DOHH2 (cell line): ENCODE results near the gene SPAG16.

Source experiments
- H3F3A ChIP-seq: fragments of 200-600 bp; sonication (generic), shearing (Covaris generic); 2 replicates; pipeline ENCODE4 v1.6.0; 2016; ENCODE audit warnings: antibody characterized with exemption, mild to moderate bottlenecking; ENCODE audit not compliant: control insufficient read depth, insufficient read depth
- H3K27ac ChIP-seq: fragments of 200-600 bp; sonication (generic); 2 replicates; pipeline ENCODE4 v1.5.1; 2014; ENCODE audit warnings: low read depth, mild to moderate bottlenecking, low read length, moderate library complexity
- H3K27me3 ChIP-seq: fragments of 200-600 bp; sonication (generic); 2 replicates; pipeline ENCODE4 v1.6.1; 2014; ENCODE audit warnings: mild to moderate bottlenecking, low read length, mixed read lengths; ENCODE audit not compliant: control insufficient read depth
- H3K36me3 ChIP-seq: fragments of 200-600 bp; sonication (generic); 2 replicates; pipeline ENCODE4 v1.6.1; 2014; ENCODE audit warnings: mild to moderate bottlenecking, low read length, moderate library complexity, mixed read lengths; ENCODE audit not compliant: control insufficient read depth
- H3K4me1 ChIP-seq: fragments of 200-600 bp; sonication (generic); 2 replicates; pipeline ENCODE4 v1.6.1; 2014; ENCODE audit warnings: mild to moderate bottlenecking, low read length, mixed read lengths; ENCODE audit not compliant: control insufficient read depth
- H3K4me2 ChIP-seq: fragments of 200-600 bp; sonication (generic); 2 replicates; pipeline ENCODE4 v1.6.0; 2014; ENCODE audit warnings: mild to moderate bottlenecking, low read length, moderate library complexity
- H3K4me3 ChIP-seq: fragments of 200-600 bp; sonication (generic); 2 replicates; pipeline ENCODE4 v1.5.1; 2014; ENCODE audit warnings: mild to moderate bottlenecking, low read length, mixed read lengths
- H3K79me2 ChIP-seq: fragments of 200-600 bp; sonication (generic); 2 replicates; pipeline ENCODE4 v1.6.1; 2014; ENCODE audit warnings: mild to moderate bottlenecking, low read length, mixed read lengths; ENCODE audit not compliant: control insufficient read depth
- H3K9me2 ChIP-seq: fragments of 200-600 bp; sonication (generic); replicated peaks from 2 replicates; pipeline ENCODE4 v1.6.1; 2014; ENCODE audit warnings: mild to moderate bottlenecking, low read length, mixed read lengths; ENCODE audit not compliant: control insufficient read depth
- H3K9me3 ChIP-seq: fragments of 200-600 bp; sonication (generic); 2 replicates; pipeline ENCODE4 v1.6.1; 2014; ENCODE audit warnings: antibody characterized with exemption, low read length, mixed read lengths; ENCODE audit not compliant: control insufficient read depth, insufficient read depth
- H4K20me1 ChIP-seq: fragments of 200-600 bp; sonication (generic); 2 replicates; pipeline ENCODE4 v1.6.0; 2014; ENCODE audit warnings: low read depth, mild to moderate bottlenecking, antibody characterized with exemption, low read length, moderate library complexity; ENCODE audit not compliant: control insufficient read depth, insufficient read depth
- CTCF ChIP-seq: fragments of 200-600 bp; sonication (generic); IDR thresholded peaks from one replicate; pipeline ENCODE4 v1.5.1; 2014; ENCODE audit warnings: antibody characterized with exemption, mild to moderate bottlenecking, low read depth, low read length; ENCODE audit not compliant: poor library complexity, severe bottlenecking
- EZH2phosphoT487 ChIP-seq: fragments of 200-600 bp; sonication (generic); IDR thresholded peaks from 2 replicates; pipeline ENCODE4 v1.6.1; 2017; ENCODE audit warnings: borderline replicate concordance, mild to moderate bottlenecking, antibody characterized with exemption, low read length, moderate library complexity, mixed read lengths

The SPAG16 gene

GRCh38 chr2:214180686-214181085, 896.4 kb downstream of the SPAG16 start:
- TF ChIP-seq CTCF (no peak), EZH2phosphoT487 (no peak)
- Histone ChIP-seq H3K27ac (no peak overlapping the region), H3K4me1 (no peaks in the 10 kb centered on the region)

GRCh38 chr2:214184461-214184860, 900.2 kb downstream of the SPAG16 start:
- no peaks in the 10 kb centered on the region for H3K36me3 ChIP-seq
- H3F3A ChIP-seq = no peaks in the 10 kb centered on the region
- H3K4me1 ChIP-seq = no peaks in the 10 kb centered on the region
- H3K4me2 ChIP-seq = no peak overlapping the region
- H3K79me2 ChIP-seq = no peaks in the 10 kb centered on the region
- H3K9me2 ChIP-seq = no peaks in the 10 kb centered on the region
- no peaks in the 10 kb centered on the region for H3K9me3 ChIP-seq
- no peaks in the 10 kb centered on the region for H4K20me1 ChIP-seq
- TF ChIP-seq CTCF (no peak), EZH2phosphoT487 (no peak)
- no peak overlapping the region for H3K27ac ChIP-seq
- no peaks in the 10 kb centered on the region for H3K27me3 ChIP-seq
- H3K4me3 ChIP-seq = no peak overlapping the region

More at GRCh38 chr2:214180686-214181085, 896.4 kb downstream of the SPAG16 start:
- Histone ChIP-seq H3K4me2 (no peak overlapping the region), H3K9me2 (no peaks in the 10 kb centered on the region), H3K4me3 (no peak overlapping the region), H3K79me2 (no peaks in the 10 kb centered on the region), H3K27me3 (no peaks in the 10 kb centered on the region), H3K36me3 (no peaks in the 10 kb centered on the region), H3K9me3 (no peaks in the 10 kb centered on the region), H3F3A (no peaks in the 10 kb centered on the region), H4K20me1 (no peaks in the 10 kb centered on the region)

- Histone ChIP-seq H3K9me3 (no peaks in the 10 kb centered on the region), H3K4me1 (no peaks in the 10 kb centered on the region), H3K79me2 (no peaks in the 10 kb centered on the region), H4K20me1 (no peaks in the 10 kb centered on the region), H3K4me3 (no peak overlapping the region), H3K4me2 (no peak overlapping the region), H3K9me2 (no peaks in the 10 kb centered on the region), H3K36me3 (no peaks in the 10 kb centered on the region), H3K27ac (no peak overlapping the region), H3K27me3 (no peaks in the 10 kb centered on the region), H3F3A (no peaks in the 10 kb centered on the region)
- no peak for TF ChIP-seq CTCF
- no peak for TF ChIP-seq EZH2phosphoT487
Observed at GRCh38 chr2:214185546-214185945, 901.3 kb downstream of the SPAG16 start.

GRCh38 chr2:214192711-214193110, 908.4 kb downstream of the SPAG16 start:
- Histone ChIP-seq H3F3A (no peaks in the 10 kb centered on the region), H3K9me3 (no peaks in the 10 kb centered on the region), H3K79me2 (no peaks in the 10 kb centered on the region), H3K4me2 (no peak overlapping the region), H3K27me3 (no peaks in the 10 kb centered on the region), H3K36me3 (no peaks in the 10 kb centered on the region), H3K9me2 (no peaks in the 10 kb centered on the region), H3K4me1 (no peaks in the 10 kb centered on the region), H3K27ac (no peak overlapping the region), H4K20me1 (no peaks in the 10 kb centered on the region), H3K4me3 (no peak overlapping the region)
- TF ChIP-seq CTCF = no peak
- no peak for TF ChIP-seq EZH2phosphoT487
